ENCODE data around the gene NCK1.
"Not testable (repeated sequence)": the region's sequence is repeated elsewhere in the genome, so short reads cannot be mapped to it uniquely, and the experiment has no call there.

Gene NCK1

GRCh38 chr3:136946978-136947377 lies 85.0 kb downstream of the NCK1 start:
- no peak for DNase-seq (ENCODE audit: low read depth in 1 of 2, low spot score in 1 of 2)

- DNase-seq (ENCODE audit: low read depth in 1 of 2, low spot score in 1 of 2), result no peak
These were observed 85.5 kb downstream of the NCK1 start for GRCh38 chr3:136947477-136947876.

- DNase-seq (ENCODE audit: low read depth in 1 of 2, low spot score in 1 of 2), result no peak
These were observed 87.1 kb downstream of the NCK1 start for GRCh38 chr3:136949146-136949545.

- no peak for DNase-seq (ENCODE audit: low read depth in 1 of 2, low spot score in 1 of 2)
These were observed 87.7 kb downstream of the NCK1 start for GRCh38 chr3:136949708-136950107.

- no peak for DNase-seq (ENCODE audit: low read depth in 1 of 2, low spot score in 1 of 2)
These were observed 88.6 kb downstream of the NCK1 start for GRCh38 chr3:136950623-136951022.

- no peak for DNase-seq (ENCODE audit: low read depth in 1 of 2, low spot score in 1 of 2)
These were observed 90.3 kb downstream of the NCK1 start for GRCh38 chr3:136952292-136952691.

GRCh38 chr3:136954251-136954650 lies 92.2 kb downstream of the NCK1 start:
- DNase-seq (ENCODE audit: low read depth in 1 of 2, low spot score in 1 of 2), result no peak

GRCh38 chr3:136954980-136955780 lies 93.2 kb downstream of the NCK1 start:
- DNase-seq (ENCODE audit: low read depth in 1 of 2, low spot score in 1 of 2), result no peak

- DNase-seq (ENCODE audit: low read depth in 1 of 2, low spot score in 1 of 2), result no peak
These were observed 93.8 kb downstream of the NCK1 start for GRCh38 chr3:136955813-136956212.

GRCh38 chr3:136956971-136957370 lies 95.0 kb downstream of the NCK1 start:
- no peak for DNase-seq (ENCODE audit: low read depth in 1 of 2, low spot score in 1 of 2)

- DNase-seq (ENCODE audit: low read depth in 1 of 2, low spot score in 1 of 2), result no peak
These were observed 95.8 kb downstream of the NCK1 start, which contains the start of gene IL20RB for GRCh38 chr3:136957751-136958288. IL20RB (plus strand) TSS chr3:136957983; CDS start chr3:136958114, 131 bp downstream.

GRCh38 chr3:136958939-136959338 lies 96.9 kb downstream of the NCK1 start:
- no peak for DNase-seq (ENCODE audit: low read depth in 1 of 2, low spot score in 1 of 2)

- DNase-seq (ENCODE audit: low read depth in 1 of 2, low spot score in 1 of 2), result no peak
These were observed 97.6 kb downstream of the NCK1 start for GRCh38 chr3:136959599-136959998.

GRCh38 chr3:136960838-136961836 lies 99.1 kb downstream of the NCK1 start:
- no peak for DNase-seq (ENCODE audit: low read depth in 1 of 2, low spot score in 1 of 2)

- DNase-seq (ENCODE audit: low read depth in 1 of 2, low spot score in 1 of 2), result no peak
These were observed 100.9 kb downstream of the NCK1 start for GRCh38 chr3:136962927-136963326.

- DNase-seq (ENCODE audit: low read depth in 1 of 2, low spot score in 1 of 2), result not testable (repeated sequence)
These were observed 107.5 kb downstream of the NCK1 start for GRCh38 chr3:136969539-136969938.

GRCh38 chr3:136973352-136973751 lies 111.3 kb downstream of the NCK1 start:
- no peak for DNase-seq (ENCODE audit: low read depth in 1 of 2, low spot score in 1 of 2)

- no peak for DNase-seq (ENCODE audit: low read depth in 1 of 2, low spot score in 1 of 2)
These were observed 112.7 kb downstream of the NCK1 start for GRCh38 chr3:136974670-136975069.

GRCh38 chr3:136979204-136979603 lies 117.2 kb downstream of the NCK1 start:
- no peak for DNase-seq (ENCODE audit: low read depth in 1 of 2, low spot score in 1 of 2)

GRCh38 chr3:136979684-136980083 lies 117.7 kb downstream of the NCK1 start:
- no peak for DNase-seq (ENCODE audit: low read depth in 1 of 2, low spot score in 1 of 2)

- DNase-seq (ENCODE audit: low read depth in 1 of 2, low spot score in 1 of 2), result no peak
These were observed 120.0 kb downstream of the NCK1 start for GRCh38 chr3:136982033-136982432.

Measured in stimulated activated CD4-positive, alpha-beta T cell treated with anti-CD3 and anti-CD28 coated beads, Interleukin-15, amount 100 ng/mL, for 1 hour (primary cell).